ACC112 (cell line): ENCODE results near the gene CCSER1.
"Not testable (repeated sequence)": the region's sequence is repeated elsewhere in the genome, so short reads cannot be mapped to it uniquely, and the experiment has no call there.

Source experiments
- H2AFZ ChIP-seq: fragments of 200-600 bp; sonication (generic); one replicate; pipeline ENCODE4 v1.6.0; 2017; ENCODE audit warnings: antibody characterized with exemption, low read length; ENCODE audit not compliant: unreplicated experiment
- H3K27ac ChIP-seq: fragments of 200-600 bp; sonication (generic); 2 replicates; pipeline ENCODE4 v1.5.1; 2014; ENCODE audit warnings: low read depth, mild to moderate bottlenecking, antibody characterized with exemption, low read length, moderate library complexity
- H3K27me3 ChIP-seq: fragments of 200-600 bp; sonication (generic); 2 replicates; pipeline ENCODE4 v1.6.1; 2014; ENCODE audit warnings: mild to moderate bottlenecking, antibody characterized with exemption, low read length, moderate library complexity, mixed read lengths; ENCODE audit not compliant: insufficient read depth
- H3K36me3 ChIP-seq: fragments of 200-600 bp; sonication (generic); 2 replicates; pipeline ENCODE4 v1.6.1; 2016; ENCODE audit warnings: mild to moderate bottlenecking, antibody characterized with exemption, low read length, moderate library complexity, mixed read lengths; ENCODE audit not compliant: insufficient read depth
- H3K4me1 ChIP-seq: fragments of 200-600 bp; sonication (generic); one replicate; pipeline ENCODE4 v1.6.1; 2016; ENCODE audit warnings: low read length, mixed read lengths; ENCODE audit not compliant: insufficient read depth, unreplicated experiment, control insufficient read depth
- H3K4me3 ChIP-seq: fragments of 200-600 bp; sonication (generic); 2 replicates; pipeline ENCODE4 v1.5.1; 2014; ENCODE audit warnings: mild to moderate bottlenecking, low read depth, low read length
- H3K79me2 ChIP-seq: fragments of 200-600 bp; sonication (generic); one replicate; pipeline ENCODE4 v1.6.0; 2016; ENCODE audit warnings: low read length; ENCODE audit not compliant: control insufficient read depth, unreplicated experiment, insufficient read depth

Gene CCSER1

GRCh38 chr4:90345549-90346215 is 218.5 kb downstream of the CCSER1 start:
- H3K4me3 ChIP-seq, result no peak overlapping the region
- H3K36me3 ChIP-seq, result no peaks in the 10 kb centered on the region
- no peak overlapping the region for H3K27ac ChIP-seq
- H2AFZ ChIP-seq, result no peak overlapping the region
- H3K79me2 ChIP-seq, result no peaks in the 10 kb centered on the region
- no peaks in the 10 kb centered on the region for H3K4me1 ChIP-seq
- H3K27me3 ChIP-seq, result no peaks in the 10 kb centered on the region

GRCh38 chr4:90349636-90350035 is 222.4 kb downstream of the CCSER1 start:
- Histone ChIP-seq H3K36me3 (no peaks in the 10 kb centered on the region), H3K79me2 (no peaks in the 10 kb centered on the region), H2AFZ (no peak overlapping the region), H3K27ac (no peak overlapping the region), H3K4me1 (no peaks in the 10 kb centered on the region), H3K27me3 (no peaks in the 10 kb centered on the region), H3K4me3 (no peak overlapping the region)

- Histone ChIP-seq H2AFZ (peak overlapping the region; percentile 79), H3K27me3 (no peaks in the 10 kb centered on the region), H3K4me3 (peak overlapping the region; percentile 10)
Measured at GRCh38 chr4:90357117-90357710, 230.0 kb downstream of the CCSER1 start.

GRCh38 chr4:90375081-90375480 is 247.9 kb downstream of the CCSER1 start:
- Histone ChIP-seq H3K36me3 (no peaks in the 10 kb centered on the region), H2AFZ (no peak overlapping the region)

More at GRCh38 chr4:90357117-90357710, 230.0 kb downstream of the CCSER1 start:
- peaks cover 5% of the 10 kb centered on the region for H3K4me1 ChIP-seq
- no peak overlapping the region for H3K27ac ChIP-seq
- no peaks in the 10 kb centered on the region for H3K36me3 ChIP-seq
- H3K79me2 ChIP-seq, result no peaks in the 10 kb centered on the region

GRCh38 chr4:90393215-90393614 is 266.0 kb downstream of the CCSER1 start:
- H3K27ac ChIP-seq, result no peak overlapping the region
- no peaks in the 10 kb centered on the region for H3K36me3 ChIP-seq
- peaks cover 21% of the 10 kb centered on the region for H3K27me3 ChIP-seq
- no peaks in the 10 kb centered on the region for H3K4me1 ChIP-seq
- no peak overlapping the region for H2AFZ ChIP-seq
- H3K79me2 ChIP-seq, result no peaks in the 10 kb centered on the region
- H3K4me3 ChIP-seq, result no peak overlapping the region

More at GRCh38 chr4:90375081-90375480, 247.9 kb downstream of the CCSER1 start:
- Histone ChIP-seq H3K4me3 (no peak overlapping the region), H3K27me3 (peaks cover 9% of the 10 kb centered on the region), H3K27ac (no peak overlapping the region), H3K79me2 (no peaks in the 10 kb centered on the region), H3K4me1 (no peaks in the 10 kb centered on the region)

- no peaks in the 10 kb centered on the region for H3K79me2 ChIP-seq
- no peak overlapping the region for H3K27ac ChIP-seq
- no peak overlapping the region for H3K4me3 ChIP-seq
- H3K36me3 ChIP-seq, result no peaks in the 10 kb centered on the region
- H2AFZ ChIP-seq, result no peak overlapping the region
- no peaks in the 10 kb centered on the region for H3K4me1 ChIP-seq
- H3K27me3 ChIP-seq, result peaks cover 34% of the 10 kb centered on the region
Measured at GRCh38 chr4:90403781-90404180, 276.6 kb downstream of the CCSER1 start.

GRCh38 chr4:90407897-90408296 is 280.7 kb downstream of the CCSER1 start:
- peaks cover 19% of the 10 kb centered on the region for H3K27me3 ChIP-seq
- not testable (repeated sequence) for H3K79me2 ChIP-seq, H3K27ac ChIP-seq, H3K4me3 ChIP-seq, H2AFZ ChIP-seq, H3K36me3 ChIP-seq, H3K4me1 ChIP-seq

- H2AFZ ChIP-seq, H3K36me3 ChIP-seq, H3K79me2 ChIP-seq, H3K4me3 ChIP-seq, H3K27ac ChIP-seq, H3K27me3 ChIP-seq, H3K4me1 ChIP-seq: not testable (repeated sequence)
Measured at GRCh38 chr4:90412786-90413185, 285.6 kb downstream of the CCSER1 start.

GRCh38 chr4:90415116-90415515 is 287.9 kb downstream of the CCSER1 start:
- Histone ChIP-seq H3K27ac (no peak overlapping the region), H2AFZ (no peak overlapping the region), H3K4me1 (no peaks in the 10 kb centered on the region), H3K79me2 (no peaks in the 10 kb centered on the region), H3K4me3 (no peak overlapping the region), H3K36me3 (no peaks in the 10 kb centered on the region), H3K27me3 (no peaks in the 10 kb centered on the region)

GRCh38 chr4:90419124-90419711 is 292.0 kb downstream of the CCSER1 start:
- Histone ChIP-seq H3K4me3 (no peak overlapping the region), H3K27me3 (no peaks in the 10 kb centered on the region), H3K36me3 (no peaks in the 10 kb centered on the region), H2AFZ (no peak overlapping the region), H3K27ac (no peak overlapping the region), H3K4me1 (no peaks in the 10 kb centered on the region), H3K79me2 (no peaks in the 10 kb centered on the region)

- Histone ChIP-seq H3K79me2 (no peaks in the 10 kb centered on the region), H2AFZ (no peak overlapping the region), H3K27ac (no peak overlapping the region), H3K27me3 (peaks cover 4% of the 10 kb centered on the region; the same call in 1 of the 2 replicates), H3K4me1 (no peaks in the 10 kb centered on the region), H3K4me3 (no peak overlapping the region), H3K36me3 (no peaks in the 10 kb centered on the region)
Measured at GRCh38 chr4:90421161-90421560, 294.0 kb downstream of the CCSER1 start.
